HG02678 (cell line): ENCODE results near the gene OPA1.

ENCODE experiments used
- ATAC-seq: cut with Tn5 transposase; IDR thresholded peaks from one replicate; pipeline ENCODE4 v1.9.1; 2021; ENCODE audit warnings: mild to moderate bottlenecking, moderate library complexity; ENCODE audit not compliant: unreplicated experiment

OPA1 gene

GRCh38 chr3:193640728-193641439, 47.9 kb downstream of the OPA1 start:
- no peak for ATAC-seq

- ATAC-seq: no peak
Observed at GRCh38 chr3:193641440-193641775, 48.4 kb downstream of the OPA1 start.

GRCh38 chr3:193645806-193646205, 52.8 kb downstream of the OPA1 start:
- no peak for ATAC-seq

GRCh38 chr3:193648542-193649076, 55.6 kb downstream of the OPA1 start:
- no peak for ATAC-seq

- no peak for ATAC-seq
Observed at GRCh38 chr3:193650585-193650984, 57.6 kb downstream of the OPA1 start.

- ATAC-seq: no peak
Observed at GRCh38 chr3:193655831-193656433, 62.9 kb downstream of the OPA1 start.

- ATAC-seq: no peak
Observed at GRCh38 chr3:193656445-193656844, 63.4 kb downstream of the OPA1 start.

GRCh38 chr3:193656878-193657282, 63.9 kb downstream of the OPA1 start:
- ATAC-seq: no peak

GRCh38 chr3:193660171-193660570, 67.2 kb downstream of the OPA1 start:
- ATAC-seq: no peak

GRCh38 chr3:193660698-193661411, 67.8 kb downstream of the OPA1 start:
- ATAC-seq: no peak

- ATAC-seq: no peak
Observed at GRCh38 chr3:193662757-193663322, 69.8 kb downstream of the OPA1 start.

- no peak for ATAC-seq
Observed at GRCh38 chr3:193665370-193665989, 72.5 kb downstream of the OPA1 start.

GRCh38 chr3:193673845-193674244, 80.8 kb downstream of the OPA1 start:
- no peak for ATAC-seq

GRCh38 chr3:193674714-193675113, 81.7 kb downstream of the OPA1 start:
- ATAC-seq: no peak

GRCh38 chr3:193677734-193678133, 84.7 kb downstream of the OPA1 start:
- no peak for ATAC-seq

- no peak for ATAC-seq
Observed at GRCh38 chr3:193680220-193680619, 87.2 kb downstream of the OPA1 start.

GRCh38 chr3:193681631-193682030, 88.6 kb downstream of the OPA1 start:
- ATAC-seq: no peak

- ATAC-seq: no peak
Observed at GRCh38 chr3:193686665-193687483, 93.9 kb downstream of the OPA1 start.

- ATAC-seq: no peak
Observed at GRCh38 chr3:193688834-193689714, 96.1 kb downstream of the OPA1 start.
